ENCODE data around the gene C2orf49.

DNA sequence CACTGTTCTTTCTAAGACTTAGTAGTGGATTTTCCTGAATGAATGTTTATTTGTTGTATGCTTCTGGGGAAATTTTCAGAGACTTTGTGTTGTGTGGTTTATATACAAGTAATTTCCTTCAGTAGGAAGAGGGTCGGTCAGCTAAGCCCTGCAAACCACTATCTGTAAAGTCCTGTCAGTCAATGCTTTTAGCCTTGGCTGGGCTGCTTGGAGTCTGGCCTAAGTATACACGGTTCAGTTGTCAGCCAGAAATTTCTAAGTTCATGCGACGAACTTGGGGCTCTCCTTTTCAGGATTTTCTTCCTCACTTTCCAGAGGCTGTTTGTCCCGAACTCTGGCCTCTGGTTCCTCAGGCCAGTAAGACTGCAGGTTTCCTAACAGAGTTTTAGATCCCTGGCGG is 21.3 kb downstream of the C2orf49 start:
- TF ChIP-seq, protein P1, sequence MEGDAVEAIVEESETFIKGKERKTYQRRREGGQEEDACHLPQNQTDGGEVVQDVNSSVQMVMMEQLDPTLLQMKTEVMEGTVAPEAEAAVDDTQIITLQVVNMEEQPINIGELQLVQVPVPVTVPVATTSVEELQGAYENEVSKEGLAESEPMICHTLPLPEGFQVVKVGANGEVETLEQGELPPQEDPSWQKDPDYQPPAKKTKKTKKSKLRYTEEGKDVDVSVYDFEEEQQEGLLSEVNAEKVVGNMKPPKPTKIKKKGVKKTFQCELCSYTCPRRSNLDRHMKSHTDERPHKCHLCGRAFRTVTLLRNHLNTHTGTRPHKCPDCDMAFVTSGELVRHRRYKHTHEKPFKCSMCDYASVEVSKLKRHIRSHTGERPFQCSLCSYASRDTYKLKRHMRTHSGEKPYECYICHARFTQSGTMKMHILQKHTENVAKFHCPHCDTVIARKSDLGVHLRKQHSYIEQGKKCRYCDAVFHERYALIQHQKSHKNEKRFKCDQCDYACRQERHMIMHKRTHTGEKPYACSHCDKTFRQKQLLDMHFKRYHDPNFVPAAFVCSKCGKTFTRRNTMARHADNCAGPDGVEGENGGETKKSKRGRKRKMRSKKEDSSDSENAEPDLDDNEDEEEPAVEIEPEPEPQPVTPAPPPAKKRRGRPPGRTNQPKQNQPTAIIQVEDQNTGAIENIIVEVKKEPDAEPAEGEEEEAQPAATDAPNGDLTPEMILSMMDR (conservative IDR thresholded peaks at IDR 0.05; ENCODE audit: low read depth, low read length) = no peak
- TF ChIP-seq EZH2 (IDR thresholded peaks at IDR 0.05; ENCODE audit: low read length, unreplicated experiment) = no peak

Data from PC-3 (cell line).